K562 (cell line): ENCODE data around the gene RHBDF2. TPM values are rescaled to one million over a fixed set of nuclear protein-coding genes. Genes with fewer than 3 reads are reported as not detected.

Source experiments
- ARID1B ChIP-seq: fragments of 450-650 bp; IDR thresholded peaks from 2 replicates; pipeline ENCODE4 v1.6.1; 2016; ENCODE audit warnings: antibody characterized with exemption, mild to moderate bottlenecking, inconsistent platforms
- BCL6 ChIP-seq: fragments of 250-450 bp; sonication (Bioruptor Pico); IDR thresholded peaks from 2 replicates; pipeline ENCODE4 v1.4.0; 2020
- CHD4 ChIP-seq: fragments of 200-600 bp; sonication (generic); IDR thresholded peaks from 3 replicates; pipeline ENCODE4 v1.6.1; 2012; ENCODE audit warnings: low read depth, mild to moderate bottlenecking, mixed read lengths, low read length, inconsistent platforms; ENCODE audit not compliant: insufficient read depth, insufficient replicate concordance, poor library complexity, severe bottlenecking
- CREM ChIP-seq: IDR thresholded peaks from 2 replicates; pipeline ENCODE4 v1.6.1; 2014; ENCODE audit warnings: antibody characterized with exemption, low read depth
- CTCF ChIP-seq, 3 experiments: IDR thresholded peaks in 2 of 3; conservative IDR thresholded peaks in 1 of 3; 2 replicates each; pipeline ENCODE4 v1.5.1; 2011 to 2012; ENCODE audit warnings: low read length in 3 of 3, mild to moderate bottlenecking in 3 of 3, control low read depth in 2 of 3, improper control_type of control experiment in 1 of 3, inconsistent platforms in 1 of 3, low read depth in 1 of 3, mixed read lengths in 1 of 3, moderate library complexity in 1 of 3; ENCODE audit not compliant: insufficient read depth in 2 of 3
- FOXK2 ChIP-seq, 2 experiments: fragments of 450-650 bp; IDR thresholded peaks in 1 of 2; conservative IDR thresholded peaks in 1 of 2; 2 replicates each; pipeline ENCODE4 v1.6.1; 2016; ENCODE audit warnings: low read depth in 2 of 2, mild to moderate bottlenecking in 1 of 2
- RHOXF2B ChIP-seq: fragments of 250-450 bp; sonication (Bioruptor Pico); conservative IDR thresholded peaks from 2 replicates; pipeline ENCODE4 v1.5.1; 2021
- SMAD4 ChIP-seq: fragments of 250-450 bp; sonication (Bioruptor Pico); conservative IDR thresholded peaks from 2 replicates; pipeline ENCODE4 v1.8.0; 2021; ENCODE audit warnings: inconsistent platforms, mild to moderate bottlenecking, moderate library complexity
- TAL1 ChIP-seq: fragments of 450-650 bp; IDR thresholded peaks from 2 replicates; pipeline ENCODE4 v1.6.1; 2016; ENCODE audit warnings: mild to moderate bottlenecking
- TCF3 ChIP-seq: sonication (generic); formaldehyde crosslinking; IDR thresholded peaks from 2 replicates; pipeline ENCODE4 v1.4.0; 2020; ENCODE audit warnings: mild to moderate bottlenecking, missing genetic modification reagents
- ZFP30 ChIP-seq: fragments of 250-450 bp; sonication (Bioruptor Pico); IDR thresholded peaks from 2 replicates; pipeline ENCODE4 v1.8.0; 2022; ENCODE audit warnings: moderate library complexity, mild to moderate bottlenecking, inconsistent platforms, borderline replicate concordance
- ZNF274 ChIP-seq: IDR thresholded peaks from 2 replicates; pipeline ENCODE4 v1.6.1; 2011; ENCODE audit warnings: low read depth, mild to moderate bottlenecking, low read length, moderate library complexity, borderline replicate concordance
- ZNF609 ChIP-seq: sonication (generic); formaldehyde crosslinking; IDR thresholded peaks from 2 replicates; pipeline ENCODE4 v1.8.1; 2023; ENCODE audit warnings: missing genetic modification reagents, mild to moderate bottlenecking, borderline replicate concordance
- ZNF655 ChIP-seq: fragments of 250-450 bp; sonication (Bioruptor Pico); IDR thresholded peaks from 2 replicates; pipeline ENCODE4 v1.5.0; 2021
- ZNF785 ChIP-seq: fragments of 250-450 bp; sonication (Bioruptor Pico); IDR thresholded peaks from 2 replicates; pipeline ENCODE4 v1.4.0; 2020; ENCODE audit warnings: mild to moderate bottlenecking
- polyA plus RNA-seq, 8 experiments: library from polyadenylated mRNA; depleted of rRNA in 4 of 8; stranded (reverse) in 5 of 8; unstranded in 3 of 8; fragments of >200 nt; fragmentation: Nextera tagmentation in 2 of 8; fragmentation: Illumina TruSeq in 1 of 8; extraction: Ambion mirVana in 2 of 8; extraction: Trizol in 1 of 8; gene quantifications; 2 replicates each; pipeline versions ENCODE4 v1.2.1 to v1.2.3, GENCODE V29; 2011 to 2014; ENCODE audit warnings: inconsistent platforms in 1 of 8, missing spikeins in 1 of 8
- total RNA-seq, 7 experiments: library from RNA; depleted of rRNA in 6 of 7; stranded (reverse); fragments of >200 nt in 6 of 7; fragmentation: Illumina TruSeq in 2 of 7; extraction: Trizol in 2 of 7; gene quantifications; 2 replicates each; pipeline versions ENCODE4 v1.2.1 to v1.2.3, GENCODE V29; 2011 to 2021; ENCODE audit warnings: low replicate concordance in 1 of 7
- TF ChIP-seq, protein P1 (sequence below), 2 experiments: IDR thresholded peaks; 2 replicates each; pipeline ENCODE4 v1.6.1; 2012; ENCODE audit warnings: improper control_type of control experiment in 2 of 2, low read depth in 2 of 2, low read length in 2 of 2, borderline replicate concordance in 1 of 2

Gene RHBDF2
- total and polyA plus RNA-seq, 9 of the 15 experiments (the other 6 are each of a cell fraction or from before 2014, with no cell fraction given): 0.04 to 2.8 (median 1.1) TPM

DNA sequence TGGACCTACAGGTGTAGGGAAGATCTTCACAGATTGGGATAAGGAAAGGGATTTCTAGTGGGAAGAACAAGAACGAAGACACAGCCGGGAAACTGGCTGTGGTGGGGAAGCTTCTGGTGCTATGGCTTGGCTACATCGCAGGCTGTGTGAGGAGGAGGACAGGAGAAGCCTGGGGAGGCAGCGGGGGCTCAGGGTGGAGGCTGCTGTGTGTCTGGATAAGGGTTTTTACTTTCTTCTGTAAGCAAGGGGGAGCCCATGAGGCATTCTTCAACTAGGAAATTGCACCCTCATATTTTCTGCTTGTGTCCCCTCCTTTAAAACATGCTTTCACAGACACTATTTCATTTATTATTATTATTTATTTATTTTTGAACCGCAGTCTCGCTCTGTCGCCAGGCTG is 2.9 kb upstream of the RHBDF2 start (continued):
- TF ChIP-seq ZNF609 (no peak), ZNF655 (CRISPR knock-in tag) (no peak), RHOXF2B (CRISPR knock-in tag) (no peak), CTCF (IDR thresholded peaks at IDR 0.05 in 2 of 3, conservative IDR thresholded peaks at IDR 0.05 in 1 of 3; ENCODE audit: insufficient read depth in 2 of 3, low read depth in 1 of 3, low read length in 3 of 3) (peak; percentile 66 to 95 (median 85)), ZNF274 (no peak), TAL1 (0 out of 2 replicates have a peak, but pooled peaks have one; percentile 7), ARID1B (0 out of 2 replicates have a peak, but pooled peaks have one; percentile 9), ZNF785 (CRISPR knock-in tag) (no peak), FOXK2 (conservative IDR thresholded peaks at IDR 0.05 in 1 of 2, IDR thresholded peaks at IDR 0.05 in 1 of 2; ENCODE audit: low read depth in 2 of 2) (0 out of 4 replicates have a peak, but pooled peaks of 1 of the 2 experiments have one; percentile 10), CREM (no peak), SMAD4 (CRISPR knock-in tag) (0 out of 2 replicates have a peak, but pooled peaks have one; percentile 36), BCL6 (no peak), TCF3 (CRISPR knock-in tag) (0 out of 2 replicates have a peak, but pooled peaks have one; percentile 28), ZFP30 (CRISPR knock-in tag) (no peak), CHD4 (no peak)
- TF ChIP-seq, protein P1, sequence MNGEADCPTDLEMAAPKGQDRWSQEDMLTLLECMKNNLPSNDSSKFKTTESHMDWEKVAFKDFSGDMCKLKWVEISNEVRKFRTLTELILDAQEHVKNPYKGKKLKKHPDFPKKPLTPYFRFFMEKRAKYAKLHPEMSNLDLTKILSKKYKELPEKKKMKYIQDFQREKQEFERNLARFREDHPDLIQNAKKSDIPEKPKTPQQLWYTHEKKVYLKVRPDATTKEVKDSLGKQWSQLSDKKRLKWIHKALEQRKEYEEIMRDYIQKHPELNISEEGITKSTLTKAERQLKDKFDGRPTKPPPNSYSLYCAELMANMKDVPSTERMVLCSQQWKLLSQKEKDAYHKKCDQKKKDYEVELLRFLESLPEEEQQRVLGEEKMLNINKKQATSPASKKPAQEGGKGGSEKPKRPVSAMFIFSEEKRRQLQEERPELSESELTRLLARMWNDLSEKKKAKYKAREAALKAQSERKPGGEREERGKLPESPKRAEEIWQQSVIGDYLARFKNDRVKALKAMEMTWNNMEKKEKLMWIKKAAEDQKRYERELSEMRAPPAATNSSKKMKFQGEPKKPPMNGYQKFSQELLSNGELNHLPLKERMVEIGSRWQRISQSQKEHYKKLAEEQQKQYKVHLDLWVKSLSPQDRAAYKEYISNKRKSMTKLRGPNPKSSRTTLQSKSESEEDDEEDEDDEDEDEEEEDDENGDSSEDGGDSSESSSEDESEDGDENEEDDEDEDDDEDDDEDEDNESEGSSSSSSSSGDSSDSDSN (IDR thresholded peaks at IDR 0.05; ENCODE audit: borderline replicate concordance in 1 of 2, low read depth in 2 of 2, low read length in 2 of 2): 0 out of 4 replicates have a peak, but pooled peaks of 1 of the 2 experiments have one; percentile 54
